ENCODE data around the gene TNS1. TPM values are rescaled to one million over a fixed set of nuclear protein-coding genes. Genes with fewer than 3 reads are reported as not detected.
"Not testable (repeated sequence)": the region's sequence is repeated elsewhere in the genome, so short reads cannot be mapped to it uniquely, and the experiment has no call there.

Gene TNS1
- polyA plus RNA-seq (2013, experiment 1 of 2) = 2.9 TPM
- 5.5 TPM for polyA plus RNA-seq (2013, experiment 2 of 2)

- 33% methylated on average over 12 of the region's 13 CpGs for WGBS
- Histone ChIP-seq H3K4me1 (ENCODE audit: insufficient read depth, low read length) (peaks cover 14% of the 10 kb centered on the region), H3K27ac (ENCODE audit: low read depth, low read length) (no peak within 1 kb of the TSS), H3K27me3 (ENCODE audit: insufficient read depth, low read length) (peaks cover 3% of the 10 kb centered on the region; the same call in 1 of the 2 replicates), H3K9me3 (ENCODE audit: insufficient read depth, low read depth, low read length) (no peaks in the 10 kb centered on the region), H3K36me3 (ENCODE audit: insufficient read depth, low read length) (no peaks in the 10 kb centered on the region), H3K4me3 (ENCODE audit: low read length) (no peak within 1 kb of the TSS), H3K9ac (ENCODE audit: low read depth, low read length) (no peak within 1 kb of the TSS)
Measured at GRCh38 chr2:218002845-218003180, at the start of gene TNS1. Gene TNS1 (minus strand): TSS chr2:218002995. CDS start chr2:218002872, 123 bp downstream.

DNA sequence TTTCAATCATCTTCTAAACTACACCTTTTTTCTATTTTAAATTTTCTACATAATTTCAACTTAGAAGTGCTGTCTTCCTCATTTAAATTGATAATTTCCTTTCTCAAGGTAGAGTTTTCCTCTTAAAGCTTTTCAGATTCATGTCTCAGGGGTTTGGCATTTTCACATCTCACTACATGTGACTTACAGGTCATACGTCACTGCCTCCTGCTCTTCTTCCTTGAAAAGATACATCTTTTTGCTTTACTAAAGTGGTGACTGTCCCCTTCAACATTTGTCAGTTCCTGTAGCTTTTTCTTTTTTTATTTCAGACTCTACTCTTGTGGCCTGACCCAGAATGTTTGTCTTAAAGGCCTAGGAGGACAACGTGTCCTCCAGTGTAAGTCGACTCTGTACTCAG, 49.1 kb upstream of the TNS1 start:
- Histone ChIP-seq H3K9ac (ENCODE audit: low read depth, low read length) (no peak overlapping the region), H3K9me3 (ENCODE audit: insufficient read depth, low read depth, low read length) (no peaks in the 10 kb centered on the region), H3K36me3 (ENCODE audit: insufficient read depth, low read length) (no peaks in the 10 kb centered on the region), H3K27ac (ENCODE audit: low read depth, low read length) (no peak overlapping the region), H3K4me1 (ENCODE audit: insufficient read depth, low read length) (no peaks in the 10 kb centered on the region), H3K4me3 (ENCODE audit: low read length) (no peak overlapping the region), H3K27me3 (ENCODE audit: insufficient read depth, low read length) (no peaks in the 10 kb centered on the region)
- 89% methylated on average over 3 of the region's 3 CpGs for WGBS

DNA sequence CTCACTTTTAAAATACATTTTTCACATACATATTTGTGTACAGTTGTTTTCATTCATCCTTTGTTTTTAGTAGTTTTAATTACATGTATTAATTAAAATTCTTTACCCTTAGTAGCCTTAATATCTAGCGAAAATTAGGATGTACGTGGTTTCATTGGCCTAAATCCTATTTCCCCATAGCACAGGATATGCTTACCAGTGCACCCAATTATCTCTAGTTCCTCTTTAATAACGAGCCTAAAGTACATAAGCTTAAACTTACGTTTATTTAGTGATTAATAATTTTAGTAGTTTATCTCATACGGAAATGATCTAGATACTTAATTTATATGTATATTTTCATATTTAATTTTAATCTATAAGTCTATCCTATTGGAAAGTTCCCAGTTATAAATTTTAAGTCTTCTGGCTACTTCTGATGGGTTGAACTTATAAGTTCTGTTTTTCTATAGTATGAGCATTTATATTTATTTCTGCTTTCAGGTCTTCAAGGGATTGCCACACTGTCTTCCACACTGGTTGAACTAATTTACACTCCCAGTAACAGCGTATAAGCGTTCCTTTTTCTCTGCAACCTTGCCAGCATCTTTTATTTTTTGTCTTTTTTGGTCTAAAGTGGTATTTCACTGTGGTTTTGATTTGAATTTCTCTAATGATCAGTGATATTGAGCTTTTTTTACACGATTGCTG, 44.9 kb upstream of the TNS1 start:
- 91% methylated on average over 5 of the region's 8 CpGs for WGBS
- Histone ChIP-seq H3K36me3 (ENCODE audit: insufficient read depth, low read length) (no peaks in the 10 kb centered on the region), H3K9ac (ENCODE audit: low read depth, low read length) (no peak overlapping the region), H3K27me3 (ENCODE audit: insufficient read depth, low read length) (no peaks in the 10 kb centered on the region), H3K4me1 (ENCODE audit: insufficient read depth, low read length) (no peaks in the 10 kb centered on the region), H3K27ac (ENCODE audit: low read depth, low read length) (no peak overlapping the region), H3K4me3 (ENCODE audit: low read length) (no peak overlapping the region), H3K9me3 (ENCODE audit: insufficient read depth, low read depth, low read length) (peaks cover 12% of the 10 kb centered on the region; the same call in 1 of the 2 replicates)

DNA sequence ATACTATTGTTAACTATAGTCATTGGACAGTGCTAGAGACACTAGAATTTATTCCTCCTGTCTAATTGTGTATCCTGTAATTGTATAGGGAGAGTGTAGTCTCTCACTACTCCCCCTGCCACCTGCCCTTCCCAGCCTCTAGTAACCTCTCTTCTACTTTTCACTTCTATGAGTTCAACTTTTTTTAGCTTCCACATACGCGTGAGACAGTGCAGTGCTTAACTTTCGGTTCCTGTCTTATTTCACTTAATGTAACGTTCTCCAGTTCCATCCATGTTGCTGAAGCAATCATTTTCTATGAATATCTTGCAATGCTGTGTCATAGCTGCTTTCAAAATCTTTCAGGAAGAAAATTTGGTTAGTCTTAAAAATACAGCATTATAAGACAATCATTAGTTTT, 43.4 kb upstream of the TNS1 start:
- Histone ChIP-seq H3K4me1 (ENCODE audit: insufficient read depth, low read length) (no peaks in the 10 kb centered on the region), H3K9me3 (ENCODE audit: insufficient read depth, low read depth, low read length) (peaks cover 12% of the 10 kb centered on the region; the same call in 1 of the 2 replicates), H3K4me3 (ENCODE audit: low read length) (no peak overlapping the region), H3K9ac (ENCODE audit: low read depth, low read length) (no peak overlapping the region), H3K36me3 (ENCODE audit: insufficient read depth, low read length) (no peaks in the 10 kb centered on the region), H3K27ac (ENCODE audit: low read depth, low read length) (no peak overlapping the region), H3K27me3 (ENCODE audit: insufficient read depth, low read length) (no peaks in the 10 kb centered on the region)
- 90% methylated on average over 4 of the region's 4 CpGs for WGBS

DNA sequence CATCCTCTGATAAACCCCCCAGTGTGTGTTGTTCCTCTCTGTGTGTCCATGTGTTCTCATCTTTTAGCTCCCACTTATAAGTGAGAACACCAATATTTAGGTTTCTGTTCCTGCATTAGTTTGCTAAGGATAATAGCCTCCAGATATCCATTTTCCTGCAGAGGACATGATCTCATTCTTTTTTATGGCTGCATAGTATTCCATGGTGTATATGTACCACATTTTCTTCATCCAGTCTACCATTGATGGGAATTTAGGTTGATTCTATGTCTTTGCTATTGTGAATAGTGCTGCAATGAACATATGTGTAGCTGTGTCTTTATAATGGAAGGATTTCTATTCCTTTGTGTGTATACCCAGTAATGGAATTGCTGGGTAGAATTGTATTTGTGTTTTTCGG, 41.8 kb upstream of the TNS1 start:
- not testable (repeated sequence) for H3K27me3 ChIP-seq (ENCODE audit: insufficient read depth, low read length); H3K4me1 ChIP-seq (ENCODE audit: insufficient read depth, low read length); H3K4me3 ChIP-seq (ENCODE audit: low read length); H3K9ac ChIP-seq (ENCODE audit: low read depth, low read length); H3K36me3 ChIP-seq (ENCODE audit: insufficient read depth, low read length); H3K27ac ChIP-seq (ENCODE audit: low read depth, low read length)
- WGBS = no CpG with 5 or more reads among the region's 1 CpG
- H3K9me3 ChIP-seq (ENCODE audit: insufficient read depth, low read depth, low read length) = peaks cover 12% of the 10 kb centered on the region; the same call in 1 of the 2 replicates

GRCh38 chr2:218043701-218044109, 40.9 kb upstream of the TNS1 start:
- Histone ChIP-seq H3K27me3 (ENCODE audit: insufficient read depth, low read length) (no peaks in the 10 kb centered on the region), H3K4me3 (ENCODE audit: low read length) (no peak overlapping the region)
- WGBS = 93% methylated on average over 5 of the region's 5 CpGs

GRCh38 chr2:218043100-218043499, 40.3 kb upstream of the TNS1 start:
- H3K4me1 ChIP-seq (ENCODE audit: insufficient read depth, low read length) = no peaks in the 10 kb centered on the region
- H3K27ac ChIP-seq (ENCODE audit: low read depth, low read length) = no peak overlapping the region
- H3K27me3 ChIP-seq (ENCODE audit: insufficient read depth, low read length) = no peaks in the 10 kb centered on the region
- 85% methylated on average over 1 of the region's 1 CpG for WGBS
- no peaks in the 10 kb centered on the region for H3K36me3 ChIP-seq (ENCODE audit: insufficient read depth, low read length)
- H3K9me3 ChIP-seq (ENCODE audit: insufficient read depth, low read depth, low read length) = peaks cover 12% of the 10 kb centered on the region; the same call in 1 of the 2 replicates
- H3K9ac ChIP-seq (ENCODE audit: low read depth, low read length) = no peak overlapping the region
- no peak overlapping the region for H3K4me3 ChIP-seq (ENCODE audit: low read length)

More at GRCh38 chr2:218043701-218044109, 40.9 kb upstream of the TNS1 start:
- no peaks in the 10 kb centered on the region for H3K4me1 ChIP-seq (ENCODE audit: insufficient read depth, low read length)
- peaks cover 12% of the 10 kb centered on the region; the same call in 1 of the 2 replicates for H3K9me3 ChIP-seq (ENCODE audit: insufficient read depth, low read depth, low read length)
- H3K36me3 ChIP-seq (ENCODE audit: insufficient read depth, low read length) = no peaks in the 10 kb centered on the region
- no peak overlapping the region for H3K9ac ChIP-seq (ENCODE audit: low read depth, low read length)
- no peak overlapping the region for H3K27ac ChIP-seq (ENCODE audit: low read depth, low read length)

DNA sequence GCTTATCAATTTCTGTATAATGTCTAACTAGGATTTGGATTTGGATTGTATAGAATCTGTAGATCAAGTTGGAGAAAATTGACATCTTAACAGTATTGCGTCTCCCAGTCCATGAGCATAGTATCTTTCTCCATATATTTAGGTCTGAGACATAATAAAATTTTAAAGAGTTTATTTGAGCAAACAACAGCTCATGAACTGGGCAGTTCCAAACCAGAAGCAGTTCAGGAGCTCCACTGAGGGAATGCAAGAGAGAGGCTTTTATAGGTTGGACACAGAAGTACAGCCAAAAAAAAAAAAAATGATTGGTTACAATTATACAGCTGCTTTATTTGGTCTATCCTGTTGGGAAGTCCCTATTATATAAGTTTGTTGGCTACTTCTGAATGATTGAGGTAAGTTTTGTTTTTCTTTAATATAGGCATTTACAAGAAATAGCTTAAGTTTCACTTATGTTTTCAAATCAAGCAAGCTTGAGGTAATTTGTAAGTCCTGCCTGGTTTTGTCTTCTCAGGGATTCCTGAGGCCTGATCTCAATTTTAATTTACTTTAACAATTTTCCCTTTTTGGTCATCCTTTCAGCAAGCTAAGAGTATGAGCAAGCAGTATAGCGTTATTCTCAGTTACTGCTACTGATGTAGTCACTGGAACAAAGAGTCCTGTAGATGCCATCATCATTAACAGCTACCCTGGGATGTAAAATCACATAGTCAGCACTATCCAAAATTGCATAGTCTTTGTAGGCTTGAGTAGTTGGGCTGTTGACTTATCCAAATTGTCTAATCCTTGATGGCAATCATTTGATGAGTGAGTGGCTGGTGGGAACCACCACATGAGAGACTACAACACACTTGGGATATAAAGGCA, 38.7 kb upstream of the TNS1 start:
- no peaks in the 10 kb centered on the region for H3K27me3 ChIP-seq (ENCODE audit: insufficient read depth, low read length)
- no peak overlapping the region for H3K9ac ChIP-seq (ENCODE audit: low read depth, low read length)
- H3K4me3 ChIP-seq (ENCODE audit: low read length) = no peak overlapping the region
- no peaks in the 10 kb centered on the region for H3K36me3 ChIP-seq (ENCODE audit: insufficient read depth, low read length)
- H3K4me1 ChIP-seq (ENCODE audit: insufficient read depth, low read length) = no peaks in the 10 kb centered on the region
- peaks cover 12% of the 10 kb centered on the region; the same call in 1 of the 2 replicates for H3K9me3 ChIP-seq (ENCODE audit: insufficient read depth, low read depth, low read length)
- H3K27ac ChIP-seq (ENCODE audit: low read depth, low read length) = no peak overlapping the region
- 79% methylated on average over 2 of the region's 2 CpGs for WGBS

- Histone ChIP-seq H3K4me1 (ENCODE audit: insufficient read depth, low read length) (no peaks in the 10 kb centered on the region), H3K36me3 (ENCODE audit: insufficient read depth, low read length) (no peaks in the 10 kb centered on the region), H3K27me3 (ENCODE audit: insufficient read depth, low read length) (no peaks in the 10 kb centered on the region), H3K9me3 (ENCODE audit: insufficient read depth, low read depth, low read length) (peaks cover 12% of the 10 kb centered on the region; the same call in 1 of the 2 replicates), H3K27ac (ENCODE audit: low read depth, low read length) (no peak overlapping the region), H3K4me3 (ENCODE audit: low read length) (no peak overlapping the region), H3K9ac (ENCODE audit: low read depth, low read length) (no peak overlapping the region)
- WGBS = 83% methylated on average over 2 of the region's 2 CpGs
Measured at GRCh38 chr2:218040883-218041282, 38.1 kb upstream of the TNS1 start.

- Histone ChIP-seq H3K4me1 (ENCODE audit: insufficient read depth, low read length) (no peaks in the 10 kb centered on the region), H3K36me3 (ENCODE audit: insufficient read depth, low read length) (no peaks in the 10 kb centered on the region), H3K27me3 (ENCODE audit: insufficient read depth, low read length) (peaks cover 6% of the 10 kb centered on the region), H3K27ac (ENCODE audit: low read depth, low read length) (no peak overlapping the region), H3K9ac (ENCODE audit: low read depth, low read length) (no peak overlapping the region), H3K4me3 (ENCODE audit: low read length) (no peak overlapping the region), H3K9me3 (ENCODE audit: insufficient read depth, low read depth, low read length) (peaks cover 8% of the 10 kb centered on the region; the same call in 1 of the 2 replicates)
- WGBS = 96% methylated on average over 2 of the region's 2 CpGs
Measured at GRCh38 chr2:218039171-218039570, 36.4 kb upstream of the TNS1 start.

GRCh38 chr2:218036371-218036770, 33.6 kb upstream of the TNS1 start:
- no peak overlapping the region for H3K4me3 ChIP-seq (ENCODE audit: low read length)
- no peak overlapping the region for H3K9ac ChIP-seq (ENCODE audit: low read depth, low read length)
- no peak overlapping the region for H3K27ac ChIP-seq (ENCODE audit: low read depth, low read length)
- no peaks in the 10 kb centered on the region for H3K9me3 ChIP-seq (ENCODE audit: insufficient read depth, low read depth, low read length)
- H3K27me3 ChIP-seq (ENCODE audit: insufficient read depth, low read length) = peaks cover 32% of the 10 kb centered on the region
- 82% methylated on average over 5 of the region's 5 CpGs for WGBS
- H3K4me1 ChIP-seq (ENCODE audit: insufficient read depth, low read length) = 0 out of 2 replicates have a peak, but pooled peaks cover 3% of the 10 kb centered on the region
- H3K36me3 ChIP-seq (ENCODE audit: insufficient read depth, low read length) = no peaks in the 10 kb centered on the region
